ENCODE data around the gene TMEM31.

Gene TMEM31

DNA sequence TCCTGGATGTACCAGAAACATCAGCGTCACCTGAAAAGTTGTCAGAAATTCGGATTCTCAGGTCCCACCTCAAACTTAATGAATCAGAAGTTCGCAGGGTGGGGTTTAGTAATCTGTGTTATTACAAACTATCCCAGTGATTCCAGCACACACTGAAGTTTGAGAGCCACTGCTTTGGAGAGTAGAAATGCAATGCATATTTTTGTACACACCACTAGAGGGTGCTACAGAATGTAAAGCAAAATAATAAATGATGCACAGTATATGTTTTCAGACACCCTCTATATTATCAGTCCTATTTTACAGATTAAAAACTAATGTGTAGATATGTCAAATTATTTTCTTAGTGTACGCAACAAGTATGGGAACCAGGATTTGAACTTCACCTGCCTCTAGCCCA is 21.8 kb upstream of the TMEM31 start:
- H3K4me3 ChIP-seq (ENCODE audit: low read length), result no peak overlapping the region
- peak; percentile 65 for TF ChIP-seq CTCF (conservative IDR thresholded peaks at IDR 0.05; ENCODE audit: low read length)
- peak; percentile 28 for DNase-seq (ENCODE audit: low read depth)

DNA sequence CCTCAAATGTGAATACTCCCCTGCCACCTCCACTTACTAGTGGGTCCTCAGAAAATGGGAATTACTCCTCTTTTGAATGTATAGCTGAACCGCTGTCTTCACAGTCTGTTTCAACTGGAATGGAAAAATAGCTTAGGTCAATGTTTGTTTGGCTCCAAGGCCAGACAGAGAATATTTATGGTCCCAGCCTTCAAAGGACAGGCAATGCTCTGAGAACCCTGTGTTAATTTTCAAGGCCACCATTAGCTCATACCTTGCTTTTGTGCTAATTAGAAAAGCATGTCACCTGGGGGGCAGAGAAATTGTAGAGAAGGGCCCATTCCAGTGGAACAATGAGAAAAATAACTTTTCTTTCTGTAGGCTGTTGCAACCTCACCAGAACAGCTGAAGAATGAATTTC is 19.6 kb upstream of the TMEM31 start:
- TF ChIP-seq CTCF (conservative IDR thresholded peaks at IDR 0.05; ENCODE audit: low read length), result no peak

DNA sequence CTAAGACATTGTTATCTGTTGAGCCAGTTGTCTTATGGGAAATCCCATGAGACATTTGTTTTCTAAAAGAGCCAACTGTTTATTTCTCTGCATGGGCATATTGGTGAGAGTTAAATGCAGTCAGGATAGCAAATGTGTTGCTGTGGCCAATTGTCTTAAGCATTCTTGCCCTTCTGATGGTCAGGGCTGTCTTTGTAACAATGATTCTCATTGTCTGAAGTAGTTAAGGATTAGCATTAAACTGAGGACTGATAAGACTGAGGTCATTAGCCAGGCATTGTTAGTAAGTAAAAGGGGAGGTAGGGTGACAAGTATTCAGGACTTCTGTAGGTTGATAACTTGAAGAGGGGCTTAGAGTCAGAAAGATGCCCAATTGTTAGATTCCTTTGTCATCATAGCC is 13.0 kb upstream of the TMEM31 start:
- no peak for DNase-seq (ENCODE audit: low read depth)
- TF ChIP-seq CTCF (conservative IDR thresholded peaks at IDR 0.05; ENCODE audit: low read length), result no peak
- H3K4me3 ChIP-seq (ENCODE audit: low read length), result no peak overlapping the region

More for the DNA sequence above, 19.6 kb upstream of the TMEM31 start:
- H3K4me3 ChIP-seq (ENCODE audit: low read length), result no peak overlapping the region
- DNase-seq (ENCODE audit: low read depth), result no peak

- no peak for TF ChIP-seq CTCF (conservative IDR thresholded peaks at IDR 0.05; ENCODE audit: low read length)
- DNase-seq (ENCODE audit: low read depth), result no peak
- H3K4me3 ChIP-seq (ENCODE audit: low read length), result no peak overlapping the region
These were observed 11.5 kb upstream of the TMEM31 start for GRCh38 chrX:103699243-103699642.

DNA sequence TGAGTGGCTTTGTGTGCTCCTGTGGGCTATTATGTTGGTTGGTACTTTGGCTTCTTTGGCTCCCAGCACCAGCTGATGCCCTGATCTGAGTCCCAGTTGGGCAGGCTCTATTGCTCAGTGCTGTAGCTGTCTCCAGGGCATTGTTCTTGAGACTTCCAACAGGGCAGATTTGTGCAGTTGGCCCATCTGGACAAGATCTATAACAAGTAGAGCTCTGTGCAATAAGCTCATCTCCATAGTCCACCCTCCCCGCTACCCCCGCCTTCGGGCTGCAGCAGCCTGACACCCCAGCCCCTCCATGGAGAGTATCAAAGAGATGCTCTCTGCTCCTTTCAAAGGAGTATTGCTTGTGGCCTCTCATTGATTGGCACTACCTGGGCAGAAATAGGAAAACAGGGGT is 5.8 kb upstream of the TMEM31 start:
- DNase-seq (ENCODE audit: low read depth), result no peak
- no peak overlapping the region for H3K4me3 ChIP-seq (ENCODE audit: low read length)
- TF ChIP-seq CTCF (conservative IDR thresholded peaks at IDR 0.05; ENCODE audit: low read length), result no peak

GRCh38 chrX:103716962-103717361 is 6.3 kb downstream of the TMEM31 start:
- H3K4me3 ChIP-seq (ENCODE audit: low read length), result no peak overlapping the region
- DNase-seq (ENCODE audit: low read depth), result peak; percentile 89
- no peak for TF ChIP-seq CTCF (conservative IDR thresholded peaks at IDR 0.05; ENCODE audit: low read length)

- no peak for TF ChIP-seq CTCF (conservative IDR thresholded peaks at IDR 0.05; ENCODE audit: low read length)
- H3K4me3 ChIP-seq (ENCODE audit: low read length), result no peak overlapping the region
- no peak for DNase-seq (ENCODE audit: low read depth)
These were observed 7.4 kb downstream of the TMEM31 start for GRCh38 chrX:103718120-103718519.
